K562 (cell line): Measurements from ENCODE around the gene NEK4. TPM values are rescaled to one million over a fixed set of nuclear protein-coding genes. Genes with fewer than 3 reads are reported as not detected.
A peak's percentile ranks its signal among the peaks of the same experiment; 100 is the strongest.

Experiments
- CBFA2T2 ChIP-seq: fragments of 450-650 bp; conservative IDR thresholded peaks from 2 replicates; pipeline ENCODE4 v1.6.1; 2017; ENCODE audit warnings: mild to moderate bottlenecking
- CTBP1 ChIP-seq: fragments of 450-650 bp; IDR thresholded peaks from 2 replicates; pipeline ENCODE4 v1.6.1; 2016; ENCODE audit warnings: borderline replicate concordance
- EP300 ChIP-seq: IDR thresholded peaks from 2 replicates; pipeline ENCODE4 v1.6.1; 2012; ENCODE audit warnings: low read length, improper control_type of control experiment
- ETV5 ChIP-seq: sonication (generic); formaldehyde crosslinking; IDR thresholded peaks from 2 replicates; pipeline ENCODE4 v1.4.0; 2020; ENCODE audit warnings: low read depth, mild to moderate bottlenecking, missing genetic modification reagents
- EZH2 ChIP-seq: IDR thresholded peaks from 2 replicates; pipeline ENCODE4 v1.6.1; 2012; ENCODE audit warnings: low read depth, mild to moderate bottlenecking, inconsistent platforms, low read length, borderline replicate concordance
- GTF2E2 ChIP-seq: fragments of 200-800 bp; sonication (Bioruptor generic); IDR thresholded peaks from 2 replicates; pipeline ENCODE4 v1.6.1; 2016; ENCODE audit warnings: missing genetic modification characterization, missing compliant biosample characterization
- JUN ChIP-seq, 2 experiments: sonication (generic) in 1 of 2; formaldehyde crosslinking in 1 of 2; IDR thresholded peaks; 2 replicates each; pipeline versions ENCODE4 v1.6.1 to v1.8.0; 2012 to 2022; ENCODE audit warnings: borderline replicate concordance in 2 of 2, mild to moderate bottlenecking in 2 of 2, improper control_type of control experiment in 1 of 2, low read depth in 1 of 2, low read length in 1 of 2, missing genetic modification reagents in 1 of 2
- JUND ChIP-seq, 2 experiments: IDR thresholded peaks; 2 replicates in 1 of 2; 3 replicates in 1 of 2; pipeline ENCODE4 v1.6.1; 2011; ENCODE audit warnings: borderline replicate concordance in 2 of 2, low read depth in 2 of 2, low read length in 2 of 2, improper control_type of control experiment in 1 of 2, missing biosample characterization in 1 of 2, missing genetic modification characterization in 1 of 2, missing genetic modification reagents in 1 of 2
- LEF1 ChIP-seq: fragments of 450-650 bp; IDR thresholded peaks from 2 replicates; pipeline ENCODE4 v1.6.1; 2016; ENCODE audit warnings: mild to moderate bottlenecking
- NFATC3 ChIP-seq: fragments of 450-650 bp; IDR thresholded peaks from 2 replicates; pipeline ENCODE4 v1.6.1; 2017; ENCODE audit warnings: mild to moderate bottlenecking
- PCBP1 ChIP-seq: fragments of 200-400 bp; formaldehyde crosslinking; IDR thresholded peaks from 2 replicates; pipeline ENCODE4 v1.6.1; 2018; ENCODE audit warnings: mild to moderate bottlenecking, low read depth, low read length; ENCODE audit not compliant: poor library complexity, severe bottlenecking
- POLR2B ChIP-seq: fragments of 450-650 bp; IDR thresholded peaks from 2 replicates; pipeline ENCODE4 v1.6.1; 2018; ENCODE audit warnings: low read depth; ENCODE audit not compliant: partially characterized antibody
- RAD51 ChIP-seq: fragments of 450-650 bp; IDR thresholded peaks from 2 replicates; pipeline ENCODE4 v1.7.1; 2016; ENCODE audit warnings: low read depth, mild to moderate bottlenecking, borderline replicate concordance
- SMAD4 ChIP-seq: fragments of 250-450 bp; sonication (Bioruptor Pico); conservative IDR thresholded peaks from 2 replicates; pipeline ENCODE4 v1.8.0; 2021; ENCODE audit warnings: inconsistent platforms, mild to moderate bottlenecking, moderate library complexity
- SMARCA4 ChIP-seq: fragments of 450-650 bp; IDR thresholded peaks from 2 replicates; pipeline ENCODE4 v1.6.1; 2016
- SOX6 ChIP-seq: fragments of 450-650 bp; IDR thresholded peaks from 2 replicates; pipeline ENCODE4 v1.6.1; 2014; ENCODE audit warnings: mild to moderate bottlenecking
- TBL1XR1 ChIP-seq, 2 experiments: IDR thresholded peaks; 2 replicates each; pipeline ENCODE4 v1.6.1; 2012; ENCODE audit warnings: improper control_type of control experiment in 2 of 2, low read length in 2 of 2, mild to moderate bottlenecking in 1 of 2
- USF2 ChIP-seq: sonication (generic); formaldehyde crosslinking; IDR thresholded peaks from 2 replicates; pipeline ENCODE4 v1.5.0; 2020; ENCODE audit warnings: missing genetic modification reagents
- ZEB2 ChIP-seq: fragments of 450-650 bp; IDR thresholded peaks from 2 replicates; pipeline ENCODE4 v1.6.1; 2016
- ZKSCAN1 ChIP-seq: fragments of 150-350 bp; IDR thresholded peaks from 2 replicates; pipeline ENCODE4 v1.6.1; 2016; ENCODE audit warnings: low read depth, low read length
- ZNF24 ChIP-seq: fragments of 450-650 bp; IDR thresholded peaks from 2 replicates; pipeline ENCODE4 v1.6.1; 2016
- ZNF263 ChIP-seq: sonication (generic); formaldehyde crosslinking; IDR thresholded peaks from 2 replicates; pipeline ENCODE4 v1.8.0; 2022; ENCODE audit warnings: mild to moderate bottlenecking, missing genetic modification reagents, borderline replicate concordance
- polyA plus RNA-seq, 8 experiments: library from polyadenylated mRNA; depleted of rRNA in 4 of 8; stranded (reverse) in 5 of 8; unstranded in 3 of 8; fragments of >200 nt; fragmentation: Nextera tagmentation in 2 of 8; fragmentation: Illumina TruSeq in 1 of 8; extraction: Ambion mirVana in 2 of 8; extraction: Trizol in 1 of 8; gene quantifications; 2 replicates each; pipeline versions ENCODE4 v1.2.1 to v1.2.3, GENCODE V29; 2011 to 2014; ENCODE audit warnings: inconsistent platforms in 1 of 8, missing spikeins in 1 of 8
- total RNA-seq, 7 experiments: library from RNA; depleted of rRNA in 6 of 7; stranded (reverse); fragments of >200 nt in 6 of 7; fragmentation: Illumina TruSeq in 2 of 7; extraction: Trizol in 2 of 7; gene quantifications; 2 replicates each; pipeline versions ENCODE4 v1.2.1 to v1.2.3, GENCODE V29; 2011 to 2021; ENCODE audit warnings: low replicate concordance in 1 of 7
- TF ChIP-seq, protein P1 (sequence below): sonication (generic); formaldehyde crosslinking; IDR thresholded peaks from 2 replicates; pipeline ENCODE4 v1.8.0; 2022; ENCODE audit warnings: mild to moderate bottlenecking, missing genetic modification reagents
- TF ChIP-seq, protein P2 (sequence below): fragments of 450-650 bp; IDR thresholded peaks from 2 replicates; pipeline ENCODE4 v1.6.1; 2016
- TF ChIP-seq, protein P3 (sequence below): fragments of 450-650 bp; IDR thresholded peaks from 2 replicates; pipeline ENCODE4 v1.6.1; 2017; ENCODE audit warnings: antibody characterized with exemption

The NEK4 gene
- total and polyA plus RNA-seq, 9 of the 15 experiments (the other 6 are each of a cell fraction or from before 2014, with no cell fraction given): 5.8 to 23.1 (median 16.6) TPM

- 0 out of 2 replicates have a peak, but pooled peaks have one; percentile 37 for TF ChIP-seq NFATC3
- TF ChIP-seq USF2 (CRISPR knock-in tag): no peak
- peak; percentile 99 for TF ChIP-seq SMAD4 (CRISPR knock-in tag)
- TF ChIP-seq ZEB2: peak; percentile 72
- TF ChIP-seq PCBP1: no peak
- TF ChIP-seq, protein P1, sequence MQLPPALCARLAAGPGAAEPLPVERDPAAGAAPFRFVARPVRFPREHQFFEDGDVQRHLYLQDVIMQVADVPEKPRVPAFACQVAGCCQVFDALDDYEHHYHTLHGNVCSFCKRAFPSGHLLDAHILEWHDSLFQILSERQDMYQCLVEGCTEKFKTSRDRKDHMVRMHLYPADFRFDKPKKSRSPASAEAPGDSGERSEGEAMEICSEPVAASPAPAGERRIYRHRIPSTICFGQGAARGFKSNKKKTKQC (CRISPR knock-in tag): no peak
- TF ChIP-seq CTBP1: peak; percentile 58; the same call in 1 of the 2 replicates
- peak; percentile 38; the same call in 1 of the 2 replicates for TF ChIP-seq ZNF24
- TF ChIP-seq LEF1: peak; percentile 36; the same call in 1 of the 2 replicates
- TF ChIP-seq POLR2B: peak; percentile 33
- TF ChIP-seq SMARCA4: peak; percentile 61
- peak; percentile 75 for TF ChIP-seq SOX6
- peak; percentile 75; the same call in 1 of the 2 replicates for TF ChIP-seq ETV5 (CRISPR knock-in tag)
- TF ChIP-seq EP300: peak; percentile 72; the same call in 1 of the 2 replicates
- TF ChIP-seq JUND (IDR thresholded peaks at IDR 0.05; ENCODE audit: borderline replicate concordance, low read depth, low read length): peak; percentile 69; the same call in 1 of the 2 replicates
- TF ChIP-seq JUND (tag; IDR thresholded peaks at IDR 0.05; ENCODE audit: borderline replicate concordance, low read depth, low read length): peak; percentile 43; the same call in 1 of the 3 replicates
- peak in 1 of 2 experiments; percentile 80; a peak in 2 of 4 replicates for TF ChIP-seq TBL1XR1 (IDR thresholded peaks at IDR 0.05; ENCODE audit: low read length in 2 of 2)
- no peak for TF ChIP-seq EZH2
- TF ChIP-seq, protein P2, sequence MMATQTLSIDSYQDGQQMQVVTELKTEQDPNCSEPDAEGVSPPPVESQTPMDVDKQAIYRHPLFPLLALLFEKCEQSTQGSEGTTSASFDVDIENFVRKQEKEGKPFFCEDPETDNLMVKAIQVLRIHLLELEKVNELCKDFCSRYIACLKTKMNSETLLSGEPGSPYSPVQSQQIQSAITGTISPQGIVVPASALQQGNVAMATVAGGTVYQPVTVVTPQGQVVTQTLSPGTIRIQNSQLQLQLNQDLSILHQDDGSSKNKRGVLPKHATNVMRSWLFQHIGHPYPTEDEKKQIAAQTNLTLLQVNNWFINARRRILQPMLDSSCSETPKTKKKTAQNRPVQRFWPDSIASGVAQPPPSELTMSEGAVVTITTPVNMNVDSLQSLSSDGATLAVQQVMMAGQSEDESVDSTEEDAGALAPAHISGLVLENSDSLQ: peak; percentile 81
- peak; percentile 24; the same call in 1 of the 2 replicates for TF ChIP-seq RAD51
- TF ChIP-seq CBFA2T2: 0 out of 2 replicates have a peak, but pooled peaks have one; percentile 16
- TF ChIP-seq JUN (IDR thresholded peaks at IDR 0.05; ENCODE audit: borderline replicate concordance, low read depth, low read length): 0 out of 2 replicates have a peak, but pooled peaks have one; percentile 29
- no peak for TF ChIP-seq JUN (CRISPR knock-in tag; IDR thresholded peaks at IDR 0.05; ENCODE audit: borderline replicate concordance)
- TF ChIP-seq ZKSCAN1: peak; percentile 62; the same call in 1 of the 2 replicates
- TF ChIP-seq ZNF263 (CRISPR knock-in tag): peak; percentile 16; the same call in 1 of the 2 replicates
- no peak for TF ChIP-seq GTF2E2 (tag)
- TF ChIP-seq, protein P3, sequence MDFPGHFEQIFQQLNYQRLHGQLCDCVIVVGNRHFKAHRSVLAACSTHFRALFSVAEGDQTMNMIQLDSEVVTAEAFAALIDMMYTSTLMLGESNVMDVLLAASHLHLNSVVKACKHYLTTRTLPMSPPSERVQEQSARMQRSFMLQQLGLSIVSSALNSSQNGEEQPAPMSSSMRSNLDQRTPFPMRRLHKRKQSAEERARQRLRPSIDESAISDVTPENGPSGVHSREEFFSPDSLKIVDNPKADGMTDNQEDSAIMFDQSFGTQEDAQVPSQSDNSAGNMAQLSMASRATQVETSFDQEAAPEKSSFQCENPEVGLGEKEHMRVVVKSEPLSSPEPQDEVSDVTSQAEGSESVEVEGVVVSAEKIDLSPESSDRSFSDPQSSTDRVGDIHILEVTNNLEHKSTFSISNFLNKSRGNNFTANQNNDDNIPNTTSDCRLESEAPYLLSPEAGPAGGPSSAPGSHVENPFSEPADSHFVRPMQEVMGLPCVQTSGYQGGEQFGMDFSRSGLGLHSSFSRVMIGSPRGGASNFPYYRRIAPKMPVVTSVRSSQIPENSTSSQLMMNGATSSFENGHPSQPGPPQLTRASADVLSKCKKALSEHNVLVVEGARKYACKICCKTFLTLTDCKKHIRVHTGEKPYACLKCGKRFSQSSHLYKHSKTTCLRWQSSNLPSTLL: no peak
Measured at GRCh38 chr3:52694528-52695189, 76.1 kb downstream of the NEK4 start (continued).
